ENCODE data around the gene PRKAR2B.

- TF ChIP-seq ZFP30 (CRISPR knock-in tag; IDR thresholded peaks at IDR 0.05): no peak
- no peak for TF ChIP-seq ZFP3 (CRISPR knock-in tag; IDR thresholded peaks at IDR 0.05)
- TF ChIP-seq TSHZ2 (CRISPR knock-in tag; IDR thresholded peaks at IDR 0.05): no peak
- no peak for TF ChIP-seq ARNTL (CRISPR knock-in tag; IDR thresholded peaks at IDR 0.05; ENCODE audit: borderline replicate concordance, low read depth)
Measured at GRCh38 chr7:106997487-106998271, 46.8 kb upstream of the PRKAR2B start.
